GM19239 (cell line): ENCODE measurements around the gene PPM1F.
"Not testable (repeated sequence)": the region's sequence is repeated elsewhere in the genome, so short reads cannot be mapped to it uniquely, and the experiment has no call there.

Experiments
- DNase-seq: peaks from one replicate; pipeline ENCODE4 v3.0.0; 2011; ENCODE audit warnings: low spot score; ENCODE audit not compliant: insufficient read length
- FAIRE-seq: peaks from 2 replicates; lab custom pipeline; 2011; peaks lifted over from hg19 to GRCh38; lab: Jason Lieb, UNC

PPM1F gene

GRCh38 chr22:21904250-21904789, 48.3 kb downstream of the PPM1F start:
- DNase-seq: no peak
- no peak for FAIRE-seq

- FAIRE-seq (no peak), DNase-seq (no peak)
Observed at GRCh38 chr22:21903283-21903682, 49.4 kb downstream of the PPM1F start.

GRCh38 chr22:21902296-21903087, 50.2 kb downstream of the PPM1F start:
- no peak for DNase-seq
- no peak for FAIRE-seq

GRCh38 chr22:21898354-21898896, 54.2 kb downstream of the PPM1F start:
- DNase-seq (no peak), FAIRE-seq (no peak)

- DNase-seq (no peak), FAIRE-seq (no peak)
Observed at GRCh38 chr22:21896951-21897513, 55.6 kb downstream of the PPM1F start.

GRCh38 chr22:21896275-21896674, 56.4 kb downstream of the PPM1F start:
- not testable (repeated sequence) for DNase-seq, FAIRE-seq

- DNase-seq: no peak
- FAIRE-seq: no peak
Observed at GRCh38 chr22:21894799-21895198, 57.8 kb downstream of the PPM1F start.

GRCh38 chr22:21889251-21889990, 63.2 kb downstream of the PPM1F start:
- FAIRE-seq (no peak), DNase-seq (no peak)

- FAIRE-seq: no peak
- no peak for DNase-seq
Observed at GRCh38 chr22:21887841-21888240, 64.8 kb downstream of the PPM1F start.

GRCh38 chr22:21883930-21884329, 68.7 kb downstream of the PPM1F start:
- FAIRE-seq, DNase-seq: not testable (repeated sequence)

- FAIRE-seq, DNase-seq: not testable (repeated sequence)
Observed at GRCh38 chr22:21882754-21883333, 69.8 kb downstream of the PPM1F start.

- no peak for FAIRE-seq
Observed at GRCh38 chr22:21881841-21882753, 70.6 kb downstream of the PPM1F start.

GRCh38 chr22:21876486-21877176, 76.0 kb downstream of the PPM1F start:
- no peak for DNase-seq
- FAIRE-seq: no peak

More at GRCh38 chr22:21881841-21882753, 70.6 kb downstream of the PPM1F start:
- DNase-seq: no peak

- not testable (repeated sequence) for DNase-seq, FAIRE-seq
Observed at GRCh38 chr22:21874953-21875352, 77.7 kb downstream of the PPM1F start.

GRCh38 chr22:21873619-21874018, 79.0 kb downstream of the PPM1F start:
- FAIRE-seq (no peak), DNase-seq (no peak)

- DNase-seq, FAIRE-seq: not testable (repeated sequence)
Observed at GRCh38 chr22:21872741-21873140, 79.9 kb downstream of the PPM1F start.
